Hematopoietic multipotent progenitor cell treated with erythropoietin and hydrocortisone succinate and interleukin-3 and kit ligand, for 17 days (in vitro differentiated cells): ENCODE data around the gene NBPF11.
"Not testable (repeated sequence)": the region's sequence is repeated elsewhere in the genome, so short reads cannot be mapped to it uniquely, and the experiment has no call there.

ENCODE experiments used
- DNase-seq: peaks from one replicate; pipeline ENCODE4 v3.0.0-alpha.2; 2015; ENCODE audit warnings: low spot score

The NBPF11 gene, protein sequence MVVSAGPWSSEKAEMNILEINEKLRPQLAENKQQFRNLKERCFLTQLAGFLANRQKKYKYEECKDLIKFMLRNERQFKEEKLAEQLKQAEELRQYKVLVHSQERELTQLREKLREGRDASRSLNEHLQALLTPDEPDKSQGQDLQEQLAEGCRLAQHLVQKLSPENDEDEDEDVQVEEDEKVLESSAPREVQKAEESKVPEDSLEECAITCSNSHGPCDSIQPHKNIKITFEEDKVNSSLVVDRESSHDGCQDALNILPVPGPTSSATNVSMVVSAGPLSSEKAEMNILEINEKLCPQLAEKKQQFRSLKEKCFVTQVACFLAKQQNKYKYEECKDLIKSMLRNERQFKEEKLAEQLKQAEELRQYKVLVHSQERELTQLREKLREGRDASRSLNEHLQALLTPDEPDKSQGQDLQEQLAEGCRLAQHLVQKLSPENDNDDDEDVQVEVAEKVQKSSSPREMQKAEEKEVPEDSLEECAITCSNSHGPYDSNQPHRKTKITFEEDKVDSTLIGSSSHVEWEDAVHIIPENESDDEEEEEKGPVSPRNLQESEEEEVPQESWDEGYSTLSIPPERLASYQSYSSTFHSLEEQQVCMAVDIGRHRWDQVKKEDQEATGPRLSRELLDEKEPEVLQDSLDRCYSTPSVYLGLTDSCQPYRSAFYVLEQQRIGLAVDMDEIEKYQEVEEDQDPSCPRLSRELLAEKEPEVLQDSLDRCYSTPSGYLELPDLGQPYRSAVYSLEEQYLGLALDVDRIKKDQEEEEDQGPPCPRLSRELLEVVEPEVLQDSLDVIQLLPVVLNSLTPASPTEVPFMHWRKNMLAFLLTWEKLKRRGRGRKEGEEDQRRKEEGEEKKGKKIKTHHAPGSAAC

DNA sequence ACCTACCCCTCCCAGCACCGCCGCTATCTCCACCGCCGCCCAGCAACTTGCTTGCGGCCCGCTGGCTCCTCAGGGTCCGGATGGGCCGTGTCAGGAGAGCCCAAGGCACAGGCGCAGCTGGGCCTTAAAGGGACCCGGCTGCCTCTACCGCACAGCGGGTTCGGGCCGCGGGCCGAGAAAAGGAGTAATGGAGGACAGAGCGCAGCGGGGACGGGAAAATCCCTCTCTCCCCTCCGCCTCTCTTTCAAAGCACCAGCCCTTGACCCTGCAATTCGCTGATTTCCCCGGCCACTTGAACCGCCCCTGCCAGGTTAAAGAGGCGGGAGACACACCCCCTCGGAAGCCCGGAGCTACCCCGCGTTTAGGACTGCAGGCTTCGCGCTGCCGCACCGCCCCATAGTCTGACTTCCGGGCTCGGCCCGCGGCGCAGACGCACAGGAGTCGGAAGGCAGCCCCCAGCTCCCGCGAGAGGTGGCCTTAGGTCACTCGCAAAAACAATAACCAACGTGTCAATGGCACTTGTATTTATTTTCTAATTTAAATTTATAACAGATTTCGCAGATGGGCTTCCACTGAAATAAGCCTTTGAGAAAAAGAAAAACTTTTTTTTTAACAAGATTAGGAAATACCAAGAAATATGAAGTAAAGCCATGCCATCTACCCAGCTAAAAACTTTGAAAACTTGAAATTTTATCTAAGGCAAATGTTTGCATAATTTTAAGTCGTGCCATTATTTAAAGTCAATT, at the start of gene NBPF11:
Gene NBPF11 (minus strand): TSS at position 371 of the 746 bp plus-strand sequence. CDS start 25,278 bp downstream, outside the sequence.
- DNase-seq: peak; percentile 45

DNA sequence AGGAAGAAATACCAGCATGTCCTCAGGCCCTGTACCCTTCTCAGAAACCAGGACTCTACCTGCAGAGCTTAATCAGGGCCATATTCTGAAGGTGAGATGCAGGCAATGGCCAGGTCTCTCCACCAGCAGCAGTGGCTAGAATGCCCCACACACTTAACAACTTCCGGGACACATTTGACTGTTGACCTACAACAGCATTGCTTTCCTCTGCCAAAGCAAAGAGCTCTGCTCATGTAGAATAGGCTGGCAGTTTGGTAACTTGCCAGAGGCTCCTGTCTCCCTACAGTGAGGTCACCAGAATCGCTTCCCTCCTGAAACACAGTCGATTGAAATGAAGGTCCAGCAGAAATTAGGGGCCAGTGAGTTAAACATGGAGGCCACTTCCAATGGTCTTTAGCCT, 45.3 kb upstream of the NBPF11 start:
- not testable (repeated sequence) for DNase-seq

DNA sequence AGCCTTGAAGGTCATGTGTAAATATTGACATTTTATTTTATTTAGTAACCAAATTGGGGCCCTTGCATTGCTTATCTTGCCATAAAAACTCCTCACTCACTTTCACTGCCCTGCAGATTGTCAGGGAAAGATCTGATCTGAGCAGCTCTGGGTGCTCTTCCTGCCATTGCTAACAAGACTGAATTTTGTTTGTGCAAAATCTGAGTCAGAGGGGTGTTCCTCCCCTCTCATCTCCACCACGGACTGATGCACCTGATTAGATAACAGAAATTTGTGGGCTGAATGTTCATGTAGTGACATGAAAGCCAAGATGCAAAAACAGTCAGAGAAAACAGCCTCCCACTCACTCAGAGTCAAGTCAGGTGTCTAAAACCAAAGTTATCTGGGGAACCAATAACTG, 44.9 kb upstream of the NBPF11 start:
- not testable (repeated sequence) for DNase-seq

DNA sequence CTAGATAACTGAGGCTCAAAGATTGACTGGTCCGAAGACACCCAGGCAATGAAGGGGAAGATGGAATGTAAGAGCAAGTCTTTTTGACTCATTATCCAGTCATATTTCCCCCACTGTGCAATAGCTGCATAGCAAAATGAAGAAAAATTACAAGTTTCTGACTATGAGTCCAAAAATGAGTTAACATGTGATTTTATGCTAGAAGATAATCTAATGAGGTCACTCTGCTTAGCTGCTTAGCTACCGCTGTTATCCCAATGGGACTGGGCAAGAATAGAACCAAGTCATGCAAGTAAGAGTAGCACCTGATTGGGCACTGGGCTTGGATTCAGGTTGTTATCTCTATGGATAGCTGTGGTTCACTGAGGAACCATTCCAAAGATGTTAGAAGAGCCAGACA, 43.0 kb upstream of the NBPF11 start:
- DNase-seq: not testable (repeated sequence)

DNA sequence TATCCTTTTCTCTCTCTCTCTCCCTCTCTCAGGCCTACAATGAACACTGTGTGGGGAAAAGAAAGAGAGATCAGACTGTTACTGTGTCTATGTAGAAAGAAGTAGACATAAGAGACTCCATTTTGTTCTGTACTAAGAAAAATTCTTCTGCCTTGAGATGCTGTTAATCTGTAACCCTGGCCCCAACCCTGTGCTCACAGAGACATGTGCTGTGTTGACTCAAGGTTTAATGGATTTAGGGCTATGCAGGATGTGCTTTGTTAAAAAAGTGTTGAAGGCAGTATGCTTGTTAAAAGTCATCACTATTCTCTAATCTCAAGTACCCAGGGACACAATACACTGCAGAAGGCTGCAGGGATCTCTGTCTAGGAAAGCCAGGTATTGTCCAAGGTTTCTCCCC, 36.7 kb upstream of the NBPF11 start:
- DNase-seq: not testable (repeated sequence)

DNA sequence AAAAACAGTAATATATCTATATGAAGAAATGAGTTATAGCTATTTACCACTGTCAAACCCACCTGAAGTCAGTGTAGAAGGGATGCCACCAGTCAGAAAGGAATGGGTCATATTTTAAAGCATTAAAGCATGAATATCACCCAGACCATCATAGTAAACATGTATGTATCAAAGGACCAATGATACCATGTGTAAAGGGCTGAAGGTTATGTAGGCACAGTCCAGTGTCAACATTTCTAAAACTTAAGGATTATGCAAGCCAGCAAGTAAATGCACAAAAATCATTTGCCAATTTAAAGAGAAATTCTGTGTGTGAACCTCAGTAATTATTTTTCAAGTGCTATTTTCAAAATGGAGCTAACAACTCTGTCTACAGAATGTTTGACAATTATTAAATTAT, 26.6 kb upstream of the NBPF11 start:
- DNase-seq: not testable (repeated sequence)

DNA sequence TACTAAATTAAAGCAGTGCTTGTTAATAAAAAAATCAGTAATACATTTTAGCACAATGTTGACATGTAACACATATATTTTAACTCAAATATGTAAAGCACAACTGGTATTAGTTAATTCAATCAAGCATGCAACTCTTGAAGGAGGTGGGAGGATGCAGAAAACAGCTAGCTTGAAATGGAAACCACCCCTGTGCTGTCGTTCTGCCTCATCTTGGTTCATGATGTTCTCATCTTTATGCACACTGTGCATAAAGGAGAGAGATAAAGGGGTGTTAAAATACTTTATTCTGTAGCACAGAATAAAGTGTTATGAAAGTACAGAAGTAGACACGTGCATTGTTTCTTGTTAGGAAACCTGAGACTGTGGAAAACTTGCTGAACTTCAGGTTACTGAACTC, 23.3 kb upstream of the NBPF11 start:
- DNase-seq: not testable (repeated sequence)

DNA sequence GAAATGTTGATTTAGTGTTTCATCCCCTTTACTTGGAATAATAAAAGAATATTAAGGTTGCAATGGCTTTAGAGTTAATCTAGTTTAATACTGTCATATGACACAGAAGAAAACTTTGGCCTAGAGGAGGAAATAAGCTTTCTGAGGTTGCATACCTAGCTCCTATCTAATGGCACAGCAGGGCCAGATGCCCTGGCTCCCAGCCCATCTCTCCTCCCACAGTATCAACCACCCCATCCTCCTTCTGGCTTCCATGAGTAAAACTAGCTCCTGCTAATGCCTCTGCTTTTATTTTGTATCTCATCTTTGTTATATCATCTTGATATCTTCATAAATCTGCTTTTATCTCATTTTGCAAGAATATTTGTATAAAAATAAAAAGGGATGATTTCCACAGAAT, 19.9 kb upstream of the NBPF11 start:
- not testable (repeated sequence) for DNase-seq

DNA sequence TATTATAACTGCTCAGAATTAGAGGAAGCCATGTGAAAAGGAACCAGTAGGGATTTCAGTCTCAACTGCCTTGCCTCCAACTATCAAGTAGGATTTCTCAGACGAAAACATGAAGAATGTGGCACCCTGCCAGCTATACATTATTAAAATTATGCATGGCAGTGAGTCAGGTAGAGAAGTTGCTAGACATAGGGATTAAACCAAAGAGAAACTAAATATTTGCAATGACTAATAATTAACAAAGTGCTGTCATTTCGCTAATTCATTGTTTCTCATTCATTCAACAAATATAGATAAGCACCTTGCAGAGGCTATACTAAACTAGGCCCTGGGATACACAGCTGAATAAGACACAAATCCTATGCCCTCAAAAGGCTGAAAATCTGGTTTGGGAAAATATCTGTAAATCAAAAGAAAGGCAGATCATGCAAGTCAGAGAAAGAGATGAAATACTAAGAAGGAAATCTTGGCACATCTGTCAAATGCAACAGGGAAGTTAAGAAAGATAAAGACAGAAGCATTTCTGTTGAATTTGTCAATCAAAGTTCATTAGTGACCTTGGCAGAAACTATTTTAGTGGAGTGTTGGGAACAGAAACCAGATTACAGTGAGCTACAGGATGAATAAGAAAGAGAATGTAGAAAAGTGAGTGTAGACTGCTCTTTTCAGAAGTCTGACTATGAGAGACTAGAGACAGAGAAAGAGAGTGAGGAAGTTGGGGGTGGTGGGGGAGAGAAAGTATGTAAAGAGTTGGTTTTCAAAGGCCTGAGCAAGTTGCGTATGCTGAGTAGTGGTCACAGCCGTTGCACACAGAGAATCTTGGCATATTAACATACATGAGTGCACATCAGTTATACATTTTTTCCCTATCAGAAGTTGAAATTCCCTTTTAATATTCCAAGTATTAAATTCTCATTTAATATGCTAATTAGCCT, 14.7 kb upstream of the NBPF11 start:
- no peak for DNase-seq

DNA sequence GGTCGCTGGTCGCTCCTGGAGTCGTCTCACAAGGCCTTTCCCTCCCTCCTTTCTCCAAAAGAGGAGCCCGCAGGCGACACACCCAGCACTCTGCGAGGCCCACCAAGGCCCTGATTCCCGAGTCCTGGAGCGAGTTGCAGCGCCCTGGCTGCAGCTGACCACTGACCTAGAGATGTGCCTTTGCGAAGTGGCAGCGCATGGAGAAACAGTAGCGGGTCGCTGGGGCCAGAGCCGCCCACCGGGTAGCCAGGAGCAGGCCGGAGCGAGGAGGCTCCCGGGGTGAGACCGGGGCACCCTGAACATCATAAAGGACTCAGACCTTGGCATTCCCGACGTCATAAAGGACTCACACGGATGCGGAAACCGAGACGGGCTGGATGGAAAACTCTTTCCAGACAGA, 10.3 kb upstream of the NBPF11 start:
- DNase-seq: peak; percentile 1

DNA sequence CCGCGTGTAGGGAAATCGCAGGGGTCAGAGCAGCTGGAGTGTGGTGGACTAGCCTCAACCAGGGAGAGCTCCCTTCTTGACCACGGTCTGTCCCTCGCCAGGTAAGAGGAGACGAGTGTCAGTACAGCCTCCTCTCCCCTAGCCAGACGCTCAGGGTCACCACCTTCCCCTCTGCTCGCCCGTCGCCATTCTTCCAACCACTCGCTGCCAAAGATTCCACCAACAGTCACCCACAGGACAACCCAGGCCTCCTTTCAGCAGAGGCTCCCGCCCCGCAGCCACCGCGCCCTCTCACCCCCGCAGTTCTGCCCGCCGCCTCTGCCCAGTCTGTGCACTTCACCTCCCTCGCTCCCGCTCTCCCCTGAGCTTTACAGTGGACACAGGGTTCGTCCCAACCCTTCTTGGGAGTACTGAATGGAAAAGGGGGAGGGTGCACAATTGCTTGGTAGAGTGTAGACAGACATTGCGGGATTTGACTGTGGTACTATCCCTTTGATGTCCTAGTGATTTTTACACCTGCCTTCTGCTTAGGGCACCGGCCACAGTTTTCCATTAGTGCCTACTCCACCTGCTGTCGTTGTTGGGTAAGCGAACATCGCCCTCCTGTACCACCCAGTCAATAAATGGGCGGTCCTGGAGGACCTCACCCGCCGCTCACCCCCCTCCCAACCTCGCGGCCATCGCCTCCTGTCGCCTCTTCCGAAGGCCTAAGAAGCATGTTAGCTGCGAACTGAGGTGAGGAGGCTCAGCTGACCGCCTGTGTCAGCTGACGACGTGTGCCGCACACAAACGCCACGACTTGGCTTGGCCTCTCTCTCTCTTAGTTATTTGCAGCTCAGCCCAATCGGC, 9.2 kb upstream of the NBPF11 start:
- peak; percentile 1 for DNase-seq

DNA sequence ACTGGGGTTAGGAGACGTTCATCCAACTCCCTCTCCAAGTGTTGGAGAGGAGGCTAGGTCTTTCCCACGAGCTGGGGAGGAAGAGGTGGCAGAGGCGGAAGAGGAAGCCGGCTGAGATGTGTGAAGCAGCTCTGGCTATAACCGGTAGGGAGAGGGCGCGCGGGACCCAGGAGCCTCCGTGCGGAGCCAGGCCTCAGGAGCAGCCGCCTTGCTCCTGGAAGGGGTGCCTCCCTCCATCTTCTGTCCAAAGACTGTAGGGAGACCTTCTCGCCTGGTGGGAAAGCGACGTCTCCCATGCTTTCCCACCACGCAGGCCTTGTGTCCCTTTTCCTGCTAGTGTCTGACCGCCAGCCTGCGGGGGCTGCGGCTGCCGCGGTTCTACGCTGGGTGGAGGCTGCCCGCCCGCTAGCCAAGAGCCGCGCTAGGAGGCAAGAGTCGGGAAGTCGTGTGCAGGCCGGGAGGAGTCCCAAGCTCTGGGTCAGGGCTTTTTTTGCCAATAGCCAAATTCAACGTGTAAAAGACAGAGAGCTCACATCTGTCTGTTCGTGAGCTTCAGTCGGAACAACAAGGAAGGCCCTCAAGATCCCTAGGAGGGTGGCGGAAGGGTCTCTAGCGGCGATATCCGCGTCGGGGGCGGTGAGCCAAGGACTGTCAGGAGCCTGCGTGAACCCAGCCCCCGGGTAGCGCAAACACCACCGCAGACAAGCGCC, 8.4 kb upstream of the NBPF11 start:
- DNase-seq: peak; percentile 1

DNA sequence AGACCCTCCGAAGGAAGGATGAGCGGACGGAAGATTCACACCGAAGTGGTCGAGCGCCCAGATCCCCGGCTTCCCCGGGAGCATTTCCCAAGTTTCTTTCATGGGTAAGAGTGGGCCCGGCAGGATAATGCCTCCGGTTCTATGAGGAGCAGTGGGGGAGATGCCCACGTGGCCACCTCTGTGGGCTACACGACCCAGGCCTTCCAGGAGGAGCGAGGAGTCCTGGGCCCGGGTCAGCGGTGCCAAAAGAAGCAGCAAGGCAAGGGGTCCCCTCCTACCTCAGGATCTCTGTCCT, 7.9 kb upstream of the NBPF11 start:
- DNase-seq: peak; percentile 2

DNA sequence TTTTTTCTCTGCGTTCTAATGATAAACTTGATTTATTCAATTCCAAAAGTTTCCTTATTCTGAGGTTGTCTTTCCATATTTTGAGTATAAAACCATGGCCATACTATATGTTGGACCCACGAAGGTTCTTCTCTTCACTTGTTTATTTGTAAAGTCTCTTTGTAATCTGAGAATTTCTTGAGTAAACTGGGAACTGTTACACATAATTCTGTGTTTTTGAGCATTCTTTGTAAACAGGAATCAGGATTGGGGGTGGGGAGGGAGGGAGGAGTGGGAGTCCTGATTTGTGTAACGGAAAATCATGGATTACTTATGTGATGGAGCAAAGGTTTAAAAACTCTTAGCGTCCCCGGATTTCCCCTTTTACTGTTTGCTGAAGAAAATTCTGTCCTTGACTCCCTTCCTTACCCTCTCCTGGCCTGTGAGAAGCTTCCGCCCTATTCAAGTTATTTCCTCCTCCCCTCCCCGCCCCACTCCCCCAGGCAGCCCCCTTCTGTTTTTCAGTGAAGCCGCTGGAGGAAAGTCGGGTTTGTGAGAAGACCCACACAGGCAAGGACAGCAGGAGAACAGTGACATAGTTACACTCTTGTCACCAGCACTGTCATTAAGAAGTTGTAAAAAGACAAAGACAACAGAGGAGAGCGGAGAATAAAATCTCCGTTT, 6.4 kb upstream of the NBPF11 start:
- no peak for DNase-seq

DNA sequence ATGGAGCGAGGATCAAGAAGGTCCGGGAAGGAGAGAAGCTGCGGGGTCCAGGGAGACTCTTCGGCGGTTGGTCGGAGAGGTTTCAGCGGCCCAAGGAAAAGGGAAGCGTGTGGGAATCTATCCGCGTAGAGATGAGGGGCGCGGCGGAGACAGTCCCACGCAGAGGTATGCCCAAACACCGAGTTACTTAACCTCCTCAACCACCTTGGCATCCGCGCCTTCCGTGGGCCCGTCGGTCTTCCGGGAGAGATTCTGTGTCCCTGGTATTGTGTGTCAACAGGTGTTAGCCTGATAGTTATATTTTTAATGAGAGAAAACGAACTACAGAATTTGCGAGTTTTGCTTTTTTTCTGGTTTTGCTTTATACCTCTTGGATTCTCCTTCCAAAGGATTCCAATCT, 5.7 kb upstream of the NBPF11 start:
- not testable (repeated sequence) for DNase-seq

DNA sequence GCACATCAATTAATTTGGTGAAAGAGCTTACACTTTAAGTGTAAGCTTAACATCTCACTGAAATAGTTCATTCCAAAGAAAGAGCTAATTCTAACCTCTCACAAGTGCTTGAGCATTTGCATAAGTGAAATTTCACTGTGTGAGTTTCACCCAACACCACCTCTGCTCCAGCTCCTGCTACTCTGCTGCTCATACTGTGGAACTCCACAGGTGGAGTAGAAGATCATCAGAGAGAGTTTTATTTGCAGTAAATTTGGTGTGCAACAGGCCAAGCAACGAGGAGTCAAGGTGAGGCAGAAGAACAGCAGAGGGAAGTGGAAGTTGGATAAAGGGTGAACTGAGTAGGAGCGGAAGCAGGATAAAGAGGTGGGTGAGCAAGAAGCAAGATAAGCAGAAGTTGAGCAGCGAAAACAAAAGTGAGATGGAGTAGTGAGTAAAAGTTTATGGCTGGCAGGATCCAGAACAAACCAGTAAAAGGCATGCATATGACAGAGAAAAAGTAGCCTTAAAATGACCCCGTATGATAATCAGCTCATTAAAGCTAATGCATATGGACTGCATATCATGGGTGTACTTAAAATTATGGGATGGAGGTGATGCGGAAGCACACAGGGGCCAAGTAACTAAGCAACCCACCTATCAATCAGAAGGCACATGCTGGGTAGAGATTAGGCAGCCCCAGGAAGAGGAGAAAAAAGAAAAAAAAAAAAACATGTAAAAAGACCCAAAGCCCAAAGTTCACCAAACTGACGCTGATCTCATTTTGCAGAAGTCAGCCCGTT, 3.6 kb upstream of the NBPF11 start:
- peak; percentile 24 for DNase-seq

DNA sequence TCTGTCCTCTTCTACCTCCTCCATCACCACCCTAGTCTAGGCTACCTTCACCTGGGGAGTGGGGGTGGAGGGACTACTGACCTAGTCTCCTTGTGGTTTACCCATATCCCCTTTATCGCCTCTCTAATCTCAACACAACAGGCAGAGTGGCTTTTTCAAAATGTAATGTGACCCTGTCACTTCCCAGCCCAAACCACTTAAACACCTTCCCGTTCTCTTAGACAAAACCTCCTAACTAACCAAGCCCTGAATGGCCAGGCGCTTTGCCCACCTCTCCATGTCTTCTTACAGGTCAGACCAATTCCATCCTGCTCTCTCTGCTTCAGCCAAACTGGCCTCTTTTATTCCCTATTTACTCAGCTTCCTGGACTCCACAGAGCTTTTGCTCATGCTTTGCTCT, 714 bp upstream of the NBPF11 start:
- DNase-seq: not testable (repeated sequence)

DNA sequence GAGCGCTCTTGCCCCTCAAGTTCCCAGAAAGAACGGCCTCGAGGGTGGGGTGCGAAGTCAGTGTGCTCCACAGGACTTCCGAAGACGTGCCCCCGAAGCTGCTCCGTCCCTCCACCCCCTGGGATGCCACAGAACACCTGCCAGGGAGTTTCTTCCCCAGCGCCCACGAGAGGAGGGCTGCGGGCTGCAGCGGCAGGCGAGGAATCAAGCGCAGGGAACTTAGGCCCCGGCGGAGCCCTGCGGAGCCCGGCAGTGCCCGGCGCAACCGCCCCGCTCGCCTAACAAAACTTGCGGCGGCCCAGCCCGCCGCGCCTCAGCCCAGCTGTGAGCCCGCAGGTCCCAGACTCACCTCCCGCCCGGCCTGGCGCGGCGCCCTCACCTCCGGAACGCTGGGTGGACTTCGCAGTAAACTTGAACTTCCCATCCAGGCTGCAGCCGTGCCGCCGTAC, 686 bp downstream of the NBPF11 start:
- DNase-seq: peak; percentile 9
